ENCODE measurements around the gene ZNF516.

ZNF516 gene

DNA sequence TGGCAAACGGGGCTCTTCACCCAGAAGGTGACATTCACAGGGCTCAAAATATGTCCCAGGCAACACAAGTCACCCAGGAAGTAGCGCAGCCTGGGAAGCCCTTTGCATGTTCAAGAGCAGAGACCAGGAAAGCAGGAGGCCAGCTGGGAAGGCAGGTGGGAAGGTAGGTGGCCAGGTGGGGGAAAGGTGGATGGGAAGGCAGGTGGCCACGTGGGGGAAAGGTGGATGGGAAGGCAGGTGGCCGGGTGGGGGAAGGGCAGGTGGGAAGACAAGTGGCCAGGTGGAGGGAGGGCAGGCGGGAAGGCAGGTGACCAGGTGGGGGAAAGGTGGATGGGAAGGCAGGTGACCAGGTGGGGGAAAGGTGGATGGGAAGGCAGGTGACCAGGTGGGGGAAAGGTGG lies 102.7 kb downstream of the ZNF516 start:
- no peak for DNase-seq

- DNase-seq: no peak
These were observed 103.3 kb downstream of the ZNF516 start for GRCh38 chr18:76391746-76392145.

GRCh38 chr18:76391038-76391437 lies 104.0 kb downstream of the ZNF516 start:
- DNase-seq: no peak

- no peak for DNase-seq
These were observed 104.5 kb downstream of the ZNF516 start for GRCh38 chr18:76390452-76391035.

GRCh38 chr18:76389716-76390115 lies 105.3 kb downstream of the ZNF516 start:
- DNase-seq: no peak

DNA sequence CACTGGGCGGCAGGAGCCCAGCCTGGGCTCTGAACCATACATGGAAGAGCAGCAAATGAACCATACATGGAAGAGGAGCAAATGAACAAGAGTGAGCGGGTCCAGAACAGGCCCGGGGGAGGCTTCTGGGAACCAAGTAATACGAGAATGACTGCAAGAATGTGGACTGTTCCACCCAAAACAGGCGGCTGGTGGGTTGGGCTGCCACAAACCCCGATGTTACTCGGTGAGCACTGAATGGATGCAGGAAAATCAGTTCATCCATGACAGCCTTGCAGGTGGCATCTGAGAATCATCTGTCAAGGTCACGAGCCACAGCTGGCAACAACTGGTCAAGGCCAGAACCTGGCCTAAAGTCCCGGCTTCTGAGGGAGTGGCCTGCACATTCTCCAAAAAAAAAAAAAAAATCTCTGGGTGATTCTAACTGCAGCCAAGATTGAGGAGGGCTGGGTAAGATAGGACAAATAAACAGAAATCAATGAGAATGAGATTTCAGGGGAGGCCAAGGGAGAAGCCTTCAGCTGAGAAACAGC lies 106.1 kb downstream of the ZNF516 start:
- DNase-seq: no peak

- DNase-seq: no peak
These were observed 106.8 kb downstream of the ZNF516 start for GRCh38 chr18:76388261-76388660.

DNA sequence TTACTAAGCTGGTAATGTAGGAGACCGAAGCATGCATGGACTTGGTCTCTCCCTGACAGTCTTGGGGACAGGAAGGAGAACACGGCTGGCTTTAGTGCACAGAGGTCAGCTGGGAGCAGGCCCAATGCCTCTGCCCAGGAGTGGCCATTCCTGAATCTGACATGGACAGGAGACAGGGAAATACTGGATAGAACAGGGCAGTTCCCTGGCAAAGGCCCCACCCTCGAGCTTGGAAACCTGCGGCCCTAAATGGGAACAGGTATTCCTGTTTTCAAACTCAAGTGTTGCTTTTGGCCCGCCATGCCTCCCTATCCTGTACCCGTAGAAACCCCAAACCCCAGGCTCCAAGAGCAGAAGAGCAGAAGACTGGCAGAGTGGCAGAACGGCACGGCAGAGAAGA lies 107.4 kb downstream of the ZNF516 start:
- DNase-seq: no peak

GRCh38 chr18:76386886-76387285 lies 108.2 kb downstream of the ZNF516 start:
- DNase-seq: no peak

- DNase-seq: no peak
These were observed 109.0 kb downstream of the ZNF516 start for GRCh38 chr18:76386071-76386470.

DNA sequence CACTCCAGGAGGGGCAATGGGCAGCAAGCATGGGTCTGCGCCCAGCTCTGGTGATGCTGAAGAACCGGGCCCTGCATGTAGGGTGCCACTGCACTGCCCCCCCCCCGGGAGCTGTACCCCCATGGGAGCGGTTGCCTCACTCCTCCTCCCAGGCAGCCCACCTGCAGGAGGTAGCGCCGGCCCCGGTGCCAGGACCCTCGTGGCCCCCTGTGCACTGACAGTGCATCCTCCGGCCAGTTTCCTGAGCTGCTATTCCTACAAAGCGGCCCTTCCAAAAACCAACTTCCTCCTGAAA lies 109.4 kb downstream of the ZNF516 start:
- DNase-seq: no peak

DNA sequence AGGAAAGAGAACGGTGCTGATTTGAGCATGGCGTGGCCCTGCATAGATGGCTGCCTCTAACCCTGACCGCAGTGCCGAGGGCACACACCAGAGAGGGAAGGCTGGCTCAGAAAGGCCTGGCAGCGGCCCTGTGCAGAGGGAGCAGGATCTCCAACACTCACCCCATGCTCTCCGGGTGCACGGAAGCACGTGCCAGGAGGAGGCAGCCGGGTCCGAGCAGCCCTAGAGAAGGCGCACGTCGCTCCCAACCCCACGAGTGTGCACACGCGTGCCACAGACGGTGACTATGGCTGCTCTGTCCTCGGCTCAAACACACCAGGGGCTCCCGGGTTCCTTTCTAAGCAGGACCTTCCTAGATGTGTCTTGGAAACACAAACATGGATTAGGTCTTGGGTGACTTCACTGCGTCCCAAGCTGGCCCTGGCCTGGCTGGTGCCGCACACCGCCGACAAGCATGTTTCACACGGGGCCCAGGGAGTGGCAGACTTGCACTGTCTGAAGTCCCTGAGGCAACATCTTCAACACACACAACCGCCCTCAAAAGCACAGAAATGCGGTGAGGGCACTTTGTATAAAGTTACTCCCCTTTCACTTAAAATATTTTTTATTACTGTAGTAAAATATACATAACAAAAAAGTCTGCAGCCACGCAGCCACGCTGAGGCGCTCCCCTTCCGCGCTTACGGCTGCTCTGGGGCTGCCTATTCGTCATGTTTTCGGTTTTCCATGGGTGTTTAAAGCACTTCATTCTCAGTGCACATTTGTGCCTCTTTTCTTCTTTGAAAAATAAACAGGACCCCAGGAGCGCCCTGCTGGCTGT lies 110.0 kb downstream of the ZNF516 start:
- DNase-seq: no peak

DNA sequence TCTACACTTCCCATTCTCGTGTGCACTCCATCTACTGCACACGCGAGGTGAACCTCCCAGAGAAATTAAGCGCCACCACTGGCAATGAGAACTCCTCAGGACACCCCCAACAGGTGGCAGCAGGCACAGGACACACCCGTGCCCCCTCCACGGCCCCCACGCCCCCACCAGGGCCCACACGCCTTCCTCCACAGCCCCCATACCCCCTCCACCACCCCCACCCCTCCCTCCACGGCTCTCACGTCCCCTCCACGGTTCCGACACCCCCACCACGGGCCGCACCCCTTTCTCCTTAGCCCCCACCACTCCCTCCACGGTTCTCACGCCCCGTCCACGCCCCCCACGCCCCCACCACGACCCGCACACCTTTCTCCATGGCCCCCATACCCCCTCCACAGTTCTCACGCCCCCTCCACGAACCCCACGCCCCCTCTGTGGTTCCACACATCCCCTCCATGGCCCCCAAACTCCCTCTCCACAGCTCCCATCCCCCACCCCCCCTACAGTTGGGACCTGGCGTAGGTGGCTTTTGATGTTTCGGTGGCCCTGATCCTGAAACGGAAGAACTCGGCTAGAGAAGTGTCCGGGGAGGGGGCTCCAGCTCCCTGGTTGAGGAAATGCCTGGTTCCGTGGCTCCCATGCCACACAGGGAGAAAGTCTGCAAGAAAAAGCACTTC lies 110.8 kb downstream of the ZNF516 start:
- DNase-seq: no peak

- no peak for DNase-seq
These were observed 111.4 kb downstream of the ZNF516 start for GRCh38 chr18:76383636-76384035.

DNA sequence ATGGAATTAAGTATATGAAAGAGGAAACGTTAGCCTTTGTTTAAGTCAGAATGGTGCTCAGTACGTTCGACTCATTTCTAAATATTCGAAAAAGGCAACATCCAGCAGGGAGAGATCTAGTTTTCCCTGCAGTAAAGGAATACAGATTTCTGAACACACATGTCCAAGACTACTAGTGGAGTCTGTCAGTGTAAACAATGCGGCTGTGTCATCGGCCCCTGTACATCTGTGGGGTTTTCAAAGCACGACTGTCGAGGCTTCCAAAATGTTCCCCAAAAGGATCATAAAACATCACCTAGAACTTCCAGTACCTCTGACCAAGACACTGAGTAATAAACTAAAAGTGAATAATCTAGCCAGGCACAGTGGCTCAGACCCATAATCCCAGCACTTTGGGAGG lies 112.8 kb downstream of the ZNF516 start:
- no peak for DNase-seq

- DNase-seq: no peak
These were observed 114.1 kb downstream of the ZNF516 start for GRCh38 chr18:76380791-76381405.

DNA sequence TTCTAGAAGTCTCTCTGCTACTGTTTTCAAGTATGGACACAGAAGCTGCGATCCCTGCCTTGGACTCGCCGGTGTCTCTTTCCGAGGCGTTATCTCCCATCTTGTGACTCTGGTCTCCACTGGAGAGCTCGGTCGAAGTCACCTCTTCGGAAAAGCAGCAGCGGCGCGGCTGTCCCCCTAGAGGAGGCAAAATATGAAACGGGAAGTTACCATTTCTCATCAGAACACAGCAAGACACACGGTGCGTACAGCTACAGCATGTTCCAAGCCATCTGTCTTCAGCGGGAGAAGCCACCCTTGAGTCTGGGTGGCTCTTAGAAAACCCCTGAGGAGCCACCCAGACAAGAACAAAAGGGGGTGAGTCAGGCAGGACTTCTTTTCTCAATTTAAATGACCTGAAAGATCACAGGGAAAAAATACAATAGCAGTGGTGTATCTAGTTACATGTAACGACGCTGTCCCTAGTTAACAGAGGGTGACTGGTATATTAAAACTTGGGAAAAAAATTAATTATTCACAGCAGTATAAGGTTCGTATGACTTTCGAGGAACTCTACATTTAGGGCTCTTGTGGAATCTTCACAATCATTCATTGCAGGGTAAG lies 114.8 kb downstream of the ZNF516 start:
- no peak for DNase-seq

GRCh38 chr18:76379226-76380126 lies 115.6 kb downstream of the ZNF516 start:
- no peak for DNase-seq

- DNase-seq: no peak
These were observed 116.4 kb downstream of the ZNF516 start for GRCh38 chr18:76378526-76379215.

DNA sequence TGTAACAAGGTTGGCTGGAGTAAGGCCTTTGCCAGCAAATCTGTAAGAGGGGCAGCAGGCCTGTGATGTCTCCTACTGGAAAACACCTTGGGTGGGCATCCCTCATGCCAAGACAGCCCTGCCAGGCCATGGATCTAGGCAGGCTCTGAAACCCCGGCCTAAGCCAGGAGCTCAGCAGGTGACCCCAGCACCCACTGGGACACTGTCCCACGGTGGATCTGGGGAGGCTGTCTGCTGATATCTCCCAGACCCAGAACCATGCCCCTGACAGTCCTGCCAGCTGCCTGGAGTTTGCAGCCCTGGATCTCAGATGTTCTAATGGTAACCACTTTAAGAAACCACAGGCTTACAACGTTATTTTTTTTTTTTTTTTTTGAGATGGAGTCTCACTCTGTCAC lies 117.7 kb downstream of the ZNF516 start:
- DNase-seq: no peak

DNA sequence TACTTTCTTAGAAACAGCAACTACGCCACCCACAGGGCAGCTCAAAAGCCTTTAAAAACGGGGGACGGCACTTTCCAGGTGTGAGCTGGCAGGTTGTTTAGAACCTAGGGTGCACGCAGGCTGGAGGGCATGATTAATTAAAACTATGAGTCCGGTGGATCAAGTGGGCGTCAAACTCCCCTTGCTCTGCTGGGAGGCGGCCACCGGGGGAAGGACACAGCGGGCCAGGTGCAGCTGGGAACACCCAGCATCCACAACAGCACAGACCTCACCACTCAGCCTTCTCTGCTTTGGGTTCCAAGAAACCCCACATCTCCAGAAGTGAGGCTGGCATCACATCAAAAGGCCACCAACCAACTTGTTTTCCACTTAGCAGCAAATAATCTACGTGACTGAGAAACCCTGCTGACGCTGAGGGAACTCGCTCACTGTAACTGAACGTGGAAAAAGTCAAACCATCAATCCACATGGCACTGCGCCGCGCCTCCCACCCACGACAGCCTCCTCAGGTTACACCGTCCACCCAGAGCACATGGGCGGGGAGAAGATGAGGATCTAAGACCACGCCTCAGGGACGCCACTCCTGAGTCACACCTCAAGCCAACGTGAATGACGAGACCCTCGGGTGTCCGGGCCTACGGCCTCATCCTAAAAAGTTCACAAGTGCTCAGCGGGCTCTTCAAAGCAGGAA lies 118.2 kb downstream of the ZNF516 start:
- no peak for DNase-seq
